DMS 273 (cell line): Measurements from ENCODE around the gene SPI1.

ENCODE experiments used
- DNase-seq: peaks from one replicate; lab custom pipeline; 2025; ENCODE audit not compliant: unreplicated experiment; lab: John Stamatoyannopoulos, UW

Gene SPI1

DNA sequence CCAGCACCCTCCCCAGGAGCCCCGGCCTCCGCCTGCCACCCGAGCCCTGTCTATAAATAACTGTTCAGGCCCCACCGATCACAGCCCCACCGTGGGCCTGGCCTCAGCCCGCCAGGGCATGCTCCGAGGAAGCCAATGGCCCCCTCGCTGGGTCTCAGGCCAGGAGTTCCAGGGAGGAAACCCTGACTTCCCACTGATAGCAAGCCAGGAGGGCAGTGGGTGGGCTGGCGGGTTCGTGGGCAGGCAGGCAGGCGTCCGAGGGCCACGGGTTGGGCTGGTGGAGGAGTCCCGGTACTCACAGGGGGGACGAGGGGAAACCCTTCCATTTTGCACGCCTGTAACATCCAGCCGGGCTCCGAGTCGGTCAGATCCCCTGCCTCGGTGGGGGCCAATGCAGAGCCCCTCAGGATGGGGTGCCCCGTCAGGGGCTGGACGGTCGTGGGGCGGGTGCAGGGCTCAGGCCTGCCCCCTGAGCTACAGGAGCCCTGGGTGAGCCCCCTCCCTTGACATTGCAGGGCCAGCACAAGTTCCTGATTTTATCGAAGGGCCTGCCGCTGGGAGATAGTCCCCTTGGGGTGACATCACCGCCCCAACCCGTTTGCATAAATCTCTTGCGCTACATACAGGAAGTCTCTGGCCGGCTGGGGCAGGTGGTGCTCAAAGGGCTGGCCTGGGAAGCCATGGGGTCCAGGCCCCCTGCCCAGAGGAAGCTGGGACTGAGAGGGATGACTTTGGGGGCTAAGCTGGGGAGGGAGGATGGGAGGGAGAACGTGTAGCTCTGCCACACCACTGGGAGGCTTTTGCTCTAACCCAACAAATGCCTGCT lies at the start of gene SPI1:
TSS of gene SPI1 (minus strand) at position 538 of the 826 bp plus-strand sequence. CDS start at position 344, 194 bp downstream.
- no peak for DNase-seq

DNA sequence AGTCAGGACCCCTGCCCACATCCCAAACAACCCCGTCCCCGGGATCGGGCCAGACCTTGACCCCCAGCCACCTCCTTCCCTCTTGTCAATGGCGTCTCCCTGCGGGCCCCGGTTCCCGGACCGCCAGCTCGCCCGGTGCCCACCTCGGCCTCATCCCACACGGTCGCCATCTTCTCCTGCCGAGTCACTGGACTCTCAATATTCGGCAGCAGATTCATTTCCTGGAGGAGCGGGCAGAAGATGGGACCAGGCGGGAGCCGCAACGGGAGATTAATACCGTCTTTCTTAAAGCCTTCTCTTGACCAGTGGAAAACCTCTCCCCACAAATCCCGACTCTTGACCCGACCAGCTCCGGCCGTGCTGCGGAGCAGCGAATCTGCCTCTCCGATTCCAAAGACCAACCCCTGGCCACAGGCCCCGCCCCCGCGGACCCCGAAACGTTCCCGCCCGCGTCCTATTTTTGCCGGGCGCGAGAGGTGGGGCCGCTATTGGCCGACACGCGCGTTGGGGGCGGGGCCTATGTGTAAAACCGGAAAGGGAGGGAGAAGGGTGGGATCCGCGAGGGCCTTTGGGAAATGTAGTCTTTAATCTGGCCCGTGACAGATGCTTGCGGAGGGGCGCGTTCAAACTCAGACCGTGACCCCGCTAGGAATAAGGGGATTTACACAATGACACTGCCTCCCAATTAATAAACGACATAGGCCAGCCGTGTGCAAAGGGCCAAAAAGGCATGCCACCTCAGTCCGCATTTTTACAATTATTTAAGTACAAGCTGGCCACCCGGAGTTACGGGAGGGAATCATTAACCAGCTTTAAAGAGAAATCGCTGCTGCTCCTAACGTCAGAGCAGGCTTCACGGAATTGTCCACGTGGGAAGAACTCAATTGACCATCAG lies 48.0 kb upstream of the SPI1 start, which contains the start of gene PSMC3:
TSS of gene PSMC3 (minus strand) at position 378 of the 895 bp plus-strand sequence. CDS start at position 218, 160 bp downstream.
- peak; percentile 98 for DNase-seq

DNA sequence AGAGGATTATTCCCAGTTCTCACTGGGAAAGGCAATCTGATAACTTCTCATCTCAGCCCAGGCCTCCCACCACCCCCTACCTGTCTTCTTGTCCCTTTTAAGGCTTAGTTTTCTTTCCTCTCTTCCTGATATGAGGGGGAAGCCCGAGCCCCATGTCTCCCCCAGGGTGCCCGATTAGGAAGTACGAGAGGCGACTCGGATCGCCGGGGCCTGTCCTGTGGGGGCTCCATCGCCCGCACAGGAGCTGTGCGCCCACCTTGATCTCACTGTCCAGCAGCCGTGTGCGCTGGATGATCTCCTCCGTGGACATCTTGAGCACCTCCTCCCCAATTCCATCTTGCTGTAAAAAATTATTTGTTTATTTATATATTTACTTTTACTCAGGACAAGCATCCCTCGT lies 47.3 kb upstream of the SPI1 start:
- no peak for DNase-seq

DNA sequence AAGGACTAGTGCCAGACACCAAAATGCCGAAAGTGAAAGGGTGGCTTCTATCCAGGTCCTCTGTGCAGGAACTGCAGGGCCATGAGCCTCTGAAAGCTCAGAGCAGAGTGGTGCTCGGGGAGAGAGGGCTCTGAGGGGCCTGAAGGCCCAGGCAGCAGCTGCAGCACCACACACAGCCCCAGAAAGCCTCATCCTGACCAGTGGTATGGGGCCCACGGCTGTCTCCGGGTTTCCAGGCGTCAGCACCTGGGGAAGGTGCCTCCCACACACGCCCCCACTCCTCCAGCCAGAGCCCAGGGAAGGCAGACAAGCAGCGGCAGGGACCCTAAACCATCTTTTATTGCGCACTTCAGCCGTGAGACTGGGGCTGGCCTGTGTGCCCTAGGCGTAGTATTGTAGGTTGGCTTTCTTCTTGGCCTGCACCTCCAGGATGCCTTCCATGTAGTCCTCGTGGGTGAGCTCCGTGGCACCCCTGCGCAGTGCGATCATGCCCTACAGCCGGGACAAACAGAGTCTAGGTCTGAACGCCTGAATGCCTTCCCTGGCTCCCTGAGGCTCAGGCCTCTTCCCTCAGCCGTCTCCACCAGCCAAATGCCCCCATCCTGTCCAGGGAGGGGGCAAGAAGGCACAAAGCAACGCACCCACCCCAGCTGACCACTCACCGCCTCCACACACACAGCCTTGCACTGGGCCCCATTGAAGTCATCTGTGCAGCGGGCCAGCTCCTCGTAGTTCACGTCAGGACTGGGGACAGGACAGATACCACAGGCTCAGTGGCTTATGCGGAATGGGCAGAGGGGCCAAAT lies 40.3 kb upstream of the SPI1 start:
- DNase-seq = no peak

DNA sequence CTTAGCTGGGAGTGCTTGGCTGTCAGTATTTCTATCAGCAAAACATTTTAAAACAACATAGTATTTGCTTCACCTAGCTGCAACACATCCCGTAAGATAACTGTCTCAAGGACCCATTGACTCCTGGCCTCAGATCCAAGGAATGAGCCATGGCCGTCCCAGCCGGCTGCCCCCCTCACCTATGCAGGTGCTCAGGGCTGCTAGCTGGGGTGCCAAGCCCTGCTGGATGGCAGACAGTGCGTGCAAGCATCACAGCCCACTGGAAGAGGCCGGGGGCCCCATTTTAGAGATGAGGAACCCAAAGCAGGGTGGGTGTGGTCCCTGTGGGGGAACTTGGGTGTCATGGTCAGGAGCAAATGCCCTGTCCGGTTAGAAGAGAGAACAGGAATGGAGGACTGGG lies 39.4 kb upstream of the SPI1 start:
- DNase-seq = no peak

DNA sequence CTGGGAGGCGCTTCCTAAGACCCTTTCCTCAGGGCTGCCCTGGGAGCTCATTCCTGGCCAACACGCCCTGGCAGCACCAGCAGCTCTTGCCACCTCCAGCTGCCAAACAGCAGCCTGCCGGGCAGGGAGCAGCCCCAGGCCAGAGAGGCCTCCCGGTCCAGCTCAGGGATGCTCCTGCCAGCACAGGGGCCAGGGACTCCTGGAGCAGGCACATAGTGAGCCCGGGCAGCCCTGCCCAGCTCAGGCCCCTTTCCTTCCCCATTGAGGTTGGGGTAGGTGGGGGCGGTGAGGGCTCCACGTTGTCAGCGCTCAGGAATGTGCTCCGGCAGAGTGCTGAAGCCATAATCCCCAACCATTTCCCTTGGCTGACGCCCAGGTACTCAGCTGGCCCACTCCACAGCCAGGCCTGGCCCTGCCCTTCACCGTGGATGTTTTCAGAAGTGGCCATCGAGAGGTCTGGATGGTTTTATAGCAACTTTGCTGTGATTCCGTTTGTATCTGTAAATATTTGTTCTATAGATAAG lies 37.7 kb upstream of the SPI1 start:
- DNase-seq = peak; percentile 73

DNA sequence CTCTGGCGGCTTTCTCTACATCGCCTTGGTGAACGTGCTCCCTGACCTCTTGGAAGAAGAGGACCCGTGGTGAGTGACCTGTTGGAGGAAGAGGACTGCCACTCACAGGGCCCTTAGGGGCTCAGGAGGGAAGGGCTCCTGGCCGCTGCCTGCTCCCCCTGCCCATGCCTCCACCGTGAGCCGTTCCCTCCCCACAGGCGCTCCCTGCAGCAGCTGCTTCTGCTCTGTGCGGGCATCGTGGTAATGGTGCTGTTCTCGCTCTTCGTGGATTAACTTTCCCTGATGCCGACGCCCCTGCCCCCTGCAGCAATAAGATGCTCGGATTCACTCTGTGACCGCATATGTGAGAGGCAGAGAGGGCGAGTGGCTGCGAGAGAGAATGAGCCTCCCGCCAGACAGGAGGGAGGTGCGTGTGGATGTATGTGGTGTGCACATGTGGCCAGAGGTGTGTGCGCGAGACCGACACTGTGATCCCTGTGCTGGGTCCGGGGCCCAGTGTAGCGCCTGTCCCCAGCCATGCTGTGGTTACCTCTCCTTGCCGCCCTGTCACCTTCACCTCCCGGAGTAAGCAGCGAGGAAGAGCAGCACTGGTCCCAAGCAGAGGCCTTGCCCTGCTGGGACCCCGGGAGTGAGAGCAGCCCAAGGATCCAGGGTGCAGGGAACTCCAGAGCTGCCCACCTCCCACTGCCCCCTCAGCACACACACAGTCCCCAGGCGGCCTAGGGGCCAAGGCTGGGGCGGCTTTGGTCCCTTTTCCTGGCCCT lies 36.9 kb upstream of the SPI1 start:
- no peak for DNase-seq

DNA sequence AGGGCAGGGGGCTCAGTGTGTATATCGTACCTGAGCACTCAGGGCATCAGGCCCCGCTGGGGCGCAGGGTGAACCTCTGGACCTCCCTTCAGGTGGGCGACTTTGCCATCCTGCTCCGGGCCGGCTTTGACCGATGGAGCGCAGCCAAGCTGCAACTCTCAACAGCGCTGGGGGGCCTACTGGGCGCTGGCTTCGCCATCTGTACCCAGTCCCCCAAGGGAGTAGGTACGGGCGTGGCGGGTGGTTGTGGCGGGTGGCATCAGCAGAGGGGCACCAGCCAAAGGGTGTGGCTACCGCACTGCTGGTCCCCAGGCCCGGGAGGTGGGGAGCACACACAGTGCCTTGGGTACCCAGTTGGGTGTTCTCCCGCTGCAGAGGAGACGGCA lies 36.3 kb upstream of the SPI1 start:
- DNase-seq = no peak

DNA sequence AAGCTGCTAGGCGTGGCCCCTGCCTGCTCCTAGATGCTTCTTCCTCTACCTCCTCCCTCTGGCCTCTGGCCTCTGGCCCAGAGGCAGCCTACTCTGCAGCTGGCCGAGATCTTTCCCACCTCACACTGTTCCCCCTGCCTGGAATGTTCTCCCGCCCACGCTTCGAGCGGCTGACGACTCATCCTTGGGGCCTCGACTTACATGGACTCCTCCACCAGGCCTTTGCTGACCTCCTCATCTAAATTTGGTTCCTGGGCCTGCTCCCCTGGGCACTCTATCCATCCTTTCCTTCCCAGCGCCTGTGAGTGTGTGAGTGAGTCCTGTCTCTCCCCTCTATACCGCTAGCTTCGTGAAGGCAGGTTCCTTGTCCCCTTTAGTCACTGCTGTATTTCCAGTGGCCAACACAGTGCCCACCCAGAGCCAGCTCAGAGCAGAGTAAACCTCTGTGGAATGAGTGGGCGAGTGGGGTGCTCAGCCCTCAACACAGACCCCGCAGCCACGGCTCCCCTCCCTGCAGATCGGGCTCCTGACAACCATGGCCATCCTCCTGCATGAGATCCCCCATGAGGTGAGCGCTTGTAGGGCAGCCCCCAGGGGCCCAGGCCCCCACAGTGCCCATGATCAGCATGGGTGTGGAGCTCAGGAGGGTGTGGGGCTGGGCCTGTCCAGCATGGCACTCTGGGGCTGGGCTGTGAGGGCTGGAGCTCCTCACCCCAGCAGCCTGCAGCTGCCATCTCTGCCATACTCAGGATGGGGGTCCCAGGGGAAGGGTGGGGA lies 35.7 kb upstream of the SPI1 start:
- DNase-seq = no peak

DNA sequence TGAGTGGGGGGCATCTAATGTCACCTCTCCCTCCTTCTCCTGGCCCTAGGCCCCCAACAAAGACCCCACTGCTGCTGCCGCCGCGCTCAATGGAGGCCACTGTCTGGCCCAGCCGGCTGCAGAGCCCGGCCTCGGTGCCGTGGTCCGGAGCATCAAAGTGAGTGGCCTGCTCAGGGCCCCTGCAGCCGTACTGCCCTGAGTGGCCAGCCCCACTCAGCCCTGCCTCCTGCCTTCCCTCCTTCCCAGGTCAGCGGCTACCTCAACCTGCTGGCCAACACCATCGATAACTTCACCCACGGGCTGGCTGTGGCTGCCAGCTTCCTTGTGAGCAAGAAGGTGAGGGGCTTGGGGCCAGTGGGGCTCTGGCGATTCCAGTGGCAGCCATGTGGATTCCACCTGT lies 35.0 kb upstream of the SPI1 start:
- DNase-seq = no peak

DNA sequence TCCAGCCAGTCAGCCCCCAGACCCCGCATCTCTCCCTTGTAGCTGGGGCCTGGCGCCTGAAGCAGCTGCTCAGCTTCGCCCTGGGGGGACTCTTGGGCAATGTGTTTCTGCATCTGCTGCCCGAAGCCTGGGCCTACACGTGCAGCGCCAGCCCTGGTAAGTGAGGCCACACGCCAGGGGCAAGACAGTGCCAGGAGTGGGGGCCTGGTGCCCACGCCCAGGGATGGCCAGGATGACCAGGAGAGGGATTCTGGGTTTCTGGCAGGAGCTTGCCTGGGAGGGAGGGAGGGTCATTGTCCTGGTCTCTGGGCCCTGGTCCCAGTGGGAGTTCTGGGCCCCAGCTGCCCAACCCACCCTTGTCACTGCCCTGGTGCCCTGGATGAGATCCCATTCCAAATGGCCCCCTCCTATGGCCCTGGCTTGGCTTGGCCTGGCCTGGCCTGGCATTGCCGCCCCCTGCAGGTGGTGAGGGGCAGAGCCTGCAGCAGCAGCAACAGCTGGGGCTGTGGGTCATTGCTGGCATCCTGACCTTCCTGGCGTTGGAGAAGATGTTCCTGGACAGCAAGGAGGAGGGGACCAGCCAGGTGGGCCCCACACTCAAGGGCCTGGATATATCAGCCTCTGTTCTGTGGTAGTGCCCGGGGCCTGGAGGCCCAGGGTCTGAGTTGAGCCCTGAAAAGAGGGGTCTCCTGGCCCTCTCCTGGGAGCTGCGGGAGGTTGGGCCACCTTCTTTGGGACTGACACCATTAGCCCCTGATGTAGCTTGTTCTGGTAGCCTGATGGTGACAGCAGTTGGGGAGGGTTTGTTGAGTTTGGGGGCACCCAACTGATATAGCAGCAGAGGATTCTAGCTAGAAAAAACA lies 33.8 kb upstream of the SPI1 start:
- DNase-seq = peak; percentile 61

DNA sequence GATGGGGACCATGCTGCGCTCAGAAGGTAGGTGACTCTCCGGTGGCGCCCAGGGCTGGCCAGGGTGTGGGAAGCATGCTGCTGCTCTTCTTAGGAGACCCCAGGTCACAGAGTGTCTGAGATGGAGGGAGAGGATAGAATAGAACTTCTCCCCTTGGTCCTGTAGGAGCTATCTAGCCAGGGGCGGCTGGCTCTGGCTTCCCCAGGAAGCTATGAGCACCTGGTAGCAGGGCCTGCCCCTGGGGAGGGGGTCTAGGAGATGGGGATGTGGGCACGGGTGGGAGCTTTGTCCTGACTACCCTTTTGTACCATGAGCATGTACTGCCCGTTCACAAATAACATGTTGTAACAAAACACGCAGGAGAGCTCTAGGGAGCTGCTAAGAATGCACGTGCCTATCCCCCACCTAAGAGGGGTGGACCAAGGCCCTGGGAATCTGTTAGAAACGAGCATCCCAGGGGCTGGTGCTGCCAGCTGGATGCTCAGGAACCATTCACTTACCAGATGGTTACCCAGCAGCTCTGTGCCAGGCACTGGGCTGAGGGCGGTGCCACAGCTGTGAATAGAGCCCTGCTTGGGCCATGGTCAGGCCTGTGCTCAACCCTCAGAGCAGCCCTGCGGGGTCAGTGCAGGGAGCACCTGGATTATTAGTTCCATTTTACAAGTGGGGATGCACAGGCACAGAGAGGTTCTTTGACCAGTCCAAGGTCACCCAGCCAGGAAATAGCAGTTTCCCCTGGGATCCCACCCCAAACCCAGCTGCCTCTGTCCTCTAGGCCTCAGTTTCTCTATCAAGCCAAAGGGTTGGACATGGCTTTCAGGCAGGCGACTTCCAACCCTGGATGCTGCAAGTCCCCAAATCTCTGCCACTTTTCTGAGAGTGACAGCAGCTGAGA lies 32.3 kb upstream of the SPI1 start:
- DNase-seq = peak; percentile 67

DNA sequence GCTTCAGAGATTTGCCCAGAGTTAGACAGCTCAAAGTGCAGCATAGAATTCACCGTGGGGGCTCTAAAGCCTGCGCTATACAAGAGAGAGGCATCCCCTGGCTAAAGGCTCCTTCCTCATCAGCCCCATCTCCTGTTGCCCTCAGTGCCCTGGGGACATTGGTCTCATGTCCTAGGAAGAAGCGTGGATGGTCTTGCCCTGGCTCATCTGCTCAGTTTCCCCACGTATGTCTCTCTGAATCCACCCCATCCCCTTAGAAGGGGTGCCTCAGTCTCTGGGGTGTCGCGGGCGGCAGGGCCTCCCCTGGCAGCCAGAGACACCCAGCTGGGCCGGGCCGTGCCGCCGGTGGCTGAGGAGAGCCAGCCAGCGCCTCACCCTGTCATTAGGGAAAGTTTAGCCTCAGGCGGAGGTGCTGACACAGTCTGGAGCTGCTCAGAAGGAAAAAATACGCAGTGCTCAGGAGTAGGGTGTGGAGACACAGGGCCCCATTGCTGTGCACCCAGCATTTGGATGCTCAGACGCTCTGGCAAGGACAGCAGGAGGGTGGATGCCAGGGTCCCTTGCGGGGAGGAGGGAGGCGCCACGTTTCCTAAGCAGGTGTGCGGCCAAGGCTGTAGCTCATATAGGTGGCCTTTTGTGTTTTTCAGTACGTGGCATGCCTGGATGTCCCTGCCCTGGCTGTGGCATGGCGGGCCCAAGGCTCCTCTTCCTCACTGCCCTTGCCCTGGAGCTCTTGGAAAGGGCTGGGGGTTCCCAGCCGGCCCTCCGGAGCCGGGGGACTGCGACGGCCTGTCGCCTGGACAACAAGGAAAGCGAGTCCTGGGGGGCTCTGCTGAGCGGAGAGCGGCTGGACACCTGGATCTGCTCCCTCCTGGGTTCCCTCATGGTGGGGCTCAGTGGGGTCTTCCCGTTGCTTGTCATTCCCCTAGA lies 31.4 kb upstream of the SPI1 start:
- DNase-seq = no peak

DNA sequence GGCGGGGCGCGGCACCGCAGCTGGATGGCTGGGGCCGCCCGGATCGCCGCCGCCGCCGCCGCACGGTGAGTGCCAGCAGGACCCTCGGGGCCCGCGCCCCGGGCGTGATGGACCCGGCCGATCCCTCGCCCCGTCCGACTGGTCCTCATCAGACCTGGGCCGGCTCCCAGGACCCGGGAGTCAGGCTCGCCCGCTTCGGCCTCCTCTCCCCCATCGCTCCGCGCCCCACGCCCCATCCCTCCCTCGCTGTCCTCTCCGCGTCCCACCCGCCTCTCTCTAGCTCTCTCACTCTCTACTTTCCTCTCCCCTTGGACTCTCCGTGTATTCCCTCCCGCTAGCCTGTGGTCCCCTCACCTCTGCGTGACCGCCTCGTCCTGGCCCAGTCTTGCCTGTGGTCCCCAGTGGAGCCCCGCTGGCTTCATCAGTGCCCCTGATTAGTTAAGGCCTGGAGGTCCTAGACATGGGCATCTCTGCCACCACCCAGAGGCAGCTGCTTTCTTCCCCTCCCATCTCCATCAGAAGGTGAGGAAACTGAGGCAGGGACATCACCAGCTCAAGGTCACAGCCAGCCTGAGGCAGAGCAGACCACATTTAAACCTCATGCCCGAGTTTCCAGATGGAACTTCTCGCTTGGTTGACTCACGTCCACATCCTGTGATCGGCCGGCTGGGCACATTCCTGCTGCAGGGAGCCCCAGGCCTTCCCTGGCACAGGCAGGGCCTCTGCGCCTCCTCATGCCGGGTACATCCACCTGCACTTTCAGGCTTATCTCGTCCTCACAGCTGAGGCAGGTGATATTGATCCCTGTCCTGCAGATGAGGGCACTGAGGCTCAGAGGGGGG lies 30.5 kb upstream of the SPI1 start:
- DNase-seq = peak; percentile 74
